K562 (cell line): Measurements from ENCODE around the gene RHBDD1. TPM values are rescaled to one million over a fixed set of nuclear protein-coding genes. Genes with fewer than 3 reads are reported as not detected.

Experiments
- ATAC-seq: fragments of 200-7000 bp; cut with Tn5 transposase; 3 replicates; pipeline ENCODE4 v1.9.1; 2020; ENCODE audit warnings: moderate library complexity
- BruUV-seq: library from RNA; stranded (reverse); fragments of 400-500 nt; replicated peaks from 2 replicates; lab custom pipeline; 2021; lab: Mats Ljungman, UMichigan
- CTCF ChIA-PET: fragments of 300-600 bp; formaldehyde crosslinking; extraction: SDS; loops from one replicate; lab custom pipeline; 2021; ENCODE audit warnings: low intra/inter-chr PET ratio; lab: Yijun Ruan, JAX
- POLR2A ChIA-PET: fragments of 300-600, 350-650 bp; sonication (Branson Sonifier 250); formaldehyde crosslinking; extraction: SDS; loops from one replicate; lab custom pipeline; 2021; ENCODE audit warnings: antibody characterized with exemption, inconsistent platforms; lab: Yijun Ruan, JAX
- DNase-seq, 4 experiments: peaks; one replicate each; pipeline versions ENCODE4 v3.0.0 to v3.0.0-alpha.2; 2011 to 2018; ENCODE audit warnings: low spot score in 3 of 4, mixed read lengths in 3 of 4; ENCODE audit errors: extremely low read depth in 1 of 4
- FAIRE-seq: peaks from 2 replicates; lab custom pipeline; 2011; peaks lifted over from hg19 to GRCh38; lab: Jason Lieb, UNC
- H2AFZ ChIP-seq: 2 replicates; pipeline ENCODE4 v1.6.0; 2011; ENCODE audit warnings: low read depth, low read length, control low read depth, inconsistent platforms
- H3K27ac ChIP-seq: fragments of 200-600 bp; 3 replicates; pipeline ENCODE4 v1.8.0; 2011; ENCODE audit warnings: low read depth, mild to moderate bottlenecking, control low read depth, inconsistent platforms, low read length, moderate library complexity, mixed read lengths; ENCODE audit errors: extremely low read depth
- H3K27me3 ChIP-seq, 2 experiments: fragments of 300-600 bp in 1 of 2; 2 replicates in 1 of 2; 3 replicates in 1 of 2; pipeline versions ENCODE4 v1.6.0 to v1.8.0; 2011; ENCODE audit warnings: inconsistent platforms in 2 of 2, low read length in 2 of 2, mild to moderate bottlenecking in 1 of 2, mixed read lengths in 1 of 2, moderate library complexity in 1 of 2; ENCODE audit not compliant: control insufficient read depth in 2 of 2, insufficient read depth in 2 of 2
- H3K36me3 ChIP-seq: fragments of 300-600 bp; 3 replicates; pipeline ENCODE4 v1.8.0; 2011; ENCODE audit warnings: mild to moderate bottlenecking, low read length, inconsistent platforms; ENCODE audit not compliant: control insufficient read depth, insufficient read depth
- H3K4me1 ChIP-seq, 2 experiments: fragments of 200-600 bp in 1 of 2; replicated peaks in 1 of 2; 2 replicates in 1 of 2; 3 replicates in 1 of 2; pipeline versions ENCODE4 v1.5.1 to v1.8.0; 2011; ENCODE audit warnings: inconsistent platforms in 2 of 2, low read length in 2 of 2, mild to moderate bottlenecking in 1 of 2, mixed read lengths in 1 of 2, moderate library complexity in 1 of 2; ENCODE audit not compliant: control insufficient read depth in 2 of 2, insufficient read depth in 2 of 2
- H3K4me2 ChIP-seq: 2 replicates; pipeline ENCODE4 v1.6.1; 2011; ENCODE audit warnings: low read length, control low read depth, inconsistent platforms, mixed read lengths; ENCODE audit not compliant: insufficient read depth
- H3K4me3 ChIP-seq: fragments of 200-600 bp; sonication (generic), shearing (Covaris generic); 2 replicates; pipeline ENCODE4 v1.5.1; 2016; ENCODE audit warnings: control low read depth, inconsistent platforms
- H3K79me2 ChIP-seq: fragments of 200-600 bp; 3 replicates; pipeline ENCODE4 v1.8.0; 2011; ENCODE audit warnings: low read length, inconsistent platforms; ENCODE audit not compliant: control insufficient read depth, insufficient read depth
- H3K9ac ChIP-seq, 2 experiments: 2 replicates each; pipeline versions ENCODE4 v1.6.0 to v1.6.1; 2011; ENCODE audit warnings: low read depth in 2 of 2, low read length in 2 of 2, control low read depth in 1 of 2, inconsistent platforms in 1 of 2, mild to moderate bottlenecking in 1 of 2, mixed read lengths in 1 of 2; ENCODE audit not compliant: insufficient read depth in 1 of 2
- H3K9me1 ChIP-seq: one replicate; pipeline ENCODE4 v1.6.0; 2011; ENCODE audit warnings: inconsistent platforms, mild to moderate bottlenecking, low read length, moderate library complexity; ENCODE audit not compliant: control insufficient read depth, insufficient read depth
- H3K9me3 ChIP-seq: replicated peaks from 2 replicates; pipeline ENCODE4 v1.5.1; 2011; ENCODE audit warnings: low read depth, low read length, inconsistent platforms; ENCODE audit not compliant: control insufficient read depth, insufficient read depth
- H4K20me1 ChIP-seq: replicated peaks from 2 replicates; pipeline ENCODE4 v1.6.1; 2011; ENCODE audit warnings: low read length, inconsistent platforms, mixed read lengths; ENCODE audit not compliant: control insufficient read depth, insufficient read depth
- CBX1 ChIP-seq: sonication (generic); IDR thresholded peaks from 2 replicates; pipeline ENCODE4 v1.6.1; 2016; ENCODE audit warnings: antibody characterized with exemption, low read depth, mild to moderate bottlenecking
- CSDE1 ChIP-seq, 2 experiments: fragments of 450-650 bp; IDR thresholded peaks; 2 replicates each; pipeline ENCODE4 v1.6.1; 2016; ENCODE audit warnings: mild to moderate bottlenecking in 1 of 2
- HCFC1 ChIP-seq: IDR thresholded peaks from 2 replicates; pipeline ENCODE4 v1.6.1; 2012; ENCODE audit warnings: low read depth, low read length, improper control_type of control experiment
- HDAC6 ChIP-seq: IDR thresholded peaks from 2 replicates; pipeline ENCODE4 v1.6.1; 2012; ENCODE audit warnings: low read depth, mild to moderate bottlenecking, control low read depth, inconsistent platforms, low read length, moderate library complexity
- MAFK ChIP-seq: IDR thresholded peaks from 2 replicates; pipeline ENCODE4 v1.6.1; 2011; ENCODE audit warnings: low read length, improper control_type of control experiment
- RBM22 ChIP-seq: fragments of 200-400 bp; formaldehyde crosslinking; IDR thresholded peaks from 2 replicates; pipeline ENCODE4 v1.6.1; 2018; ENCODE audit warnings: low read length, low read depth; ENCODE audit not compliant: poor library complexity, severe bottlenecking
- RFX5 ChIP-seq: IDR thresholded peaks from 2 replicates; pipeline ENCODE4 v1.6.1; 2011; ENCODE audit warnings: low read depth, mild to moderate bottlenecking, improper control_type of control experiment, low read length
- SREBF1 ChIP-seq: fragments of 150-350 bp; IDR thresholded peaks from 2 replicates; pipeline ENCODE4 v1.6.1; 2014; ENCODE audit warnings: antibody characterized with exemption, low read depth, low read length, borderline replicate concordance
- TAF9B ChIP-seq: fragments of 450-650 bp; IDR thresholded peaks from 2 replicates; pipeline ENCODE4 v1.6.1; 2018; ENCODE audit warnings: mild to moderate bottlenecking; ENCODE audit not compliant: partially characterized antibody
- ZFP36 ChIP-seq: fragments of 150-350 bp; IDR thresholded peaks from 2 replicates; pipeline ENCODE4 v1.6.1; 2018; ENCODE audit warnings: low read length, low read depth; ENCODE audit not compliant: partially characterized antibody
- WGBS: fragments of 100-300 bp; shearing (Covaris generic); methylation state at CpG from one replicate; pipeline ENCODE4 v1.1.6; 2016; ENCODE audit warnings: low coverage, mixed read lengths; ENCODE audit not compliant: insufficient coverage; ENCODE audit errors: missing lambda C conversion rate; 5-methylcytosine and 5-hydroxymethylcytosine counted together
- in situ Hi-C: fragments of 300-500 bp; cut with MboI; formaldehyde crosslinking; loops from 4 replicates; pipeline ENCODE4 v1.15.0; 2018; ENCODE audit warnings: inconsistent platforms, mixed read lengths
- intact Hi-C: fragments of 100-400 bp; cut with micrococcal nuclease; formaldehyde crosslinking; loops from 2 replicates; pipeline ENCODE4 v1.14.2; 2022
- polyA plus RNA-seq, 8 experiments: library from polyadenylated mRNA; depleted of rRNA in 4 of 8; stranded (reverse) in 5 of 8; unstranded in 3 of 8; fragments of >200 nt; fragmentation: Nextera tagmentation in 2 of 8; fragmentation: Illumina TruSeq in 1 of 8; extraction: Ambion mirVana in 2 of 8; extraction: Trizol in 1 of 8; gene quantifications; 2 replicates each; pipeline versions ENCODE4 v1.2.1 to v1.2.3, GENCODE V29; 2011 to 2014; ENCODE audit warnings: inconsistent platforms in 1 of 8, missing spikeins in 1 of 8
- total RNA-seq, 7 experiments: library from RNA; depleted of rRNA in 6 of 7; stranded (reverse); fragments of >200 nt in 6 of 7; fragmentation: Illumina TruSeq in 2 of 7; extraction: Trizol in 2 of 7; gene quantifications; 2 replicates each; pipeline versions ENCODE4 v1.2.1 to v1.2.3, GENCODE V29; 2011 to 2021; ENCODE audit warnings: low replicate concordance in 1 of 7
- TF ChIP-seq, protein P1 (sequence below): fragments of 450-650 bp; IDR thresholded peaks from 2 replicates; pipeline ENCODE4 v1.6.1; 2018; ENCODE audit warnings: mild to moderate bottlenecking, low read depth; ENCODE audit not compliant: partially characterized antibody
- TF ChIP-seq, protein P2 (sequence below): sonication (generic); formaldehyde crosslinking; IDR thresholded peaks from 2 replicates; pipeline ENCODE4 v1.9.0; 2022; ENCODE audit warnings: mild to moderate bottlenecking, missing genetic modification reagents
- TF ChIP-seq, protein P3 (sequence below): fragments of 450-650 bp; IDR thresholded peaks from 2 replicates; pipeline ENCODE4 v1.6.1; 2016; ENCODE audit warnings: borderline replicate concordance

RHBDD1 gene
- total and polyA plus RNA-seq, 9 of the 15 experiments (the other 6 are each of a cell fraction or from before 2014, with no cell fraction given) = 4.8 to 34.8 (median 15.6) TPM

DNA sequence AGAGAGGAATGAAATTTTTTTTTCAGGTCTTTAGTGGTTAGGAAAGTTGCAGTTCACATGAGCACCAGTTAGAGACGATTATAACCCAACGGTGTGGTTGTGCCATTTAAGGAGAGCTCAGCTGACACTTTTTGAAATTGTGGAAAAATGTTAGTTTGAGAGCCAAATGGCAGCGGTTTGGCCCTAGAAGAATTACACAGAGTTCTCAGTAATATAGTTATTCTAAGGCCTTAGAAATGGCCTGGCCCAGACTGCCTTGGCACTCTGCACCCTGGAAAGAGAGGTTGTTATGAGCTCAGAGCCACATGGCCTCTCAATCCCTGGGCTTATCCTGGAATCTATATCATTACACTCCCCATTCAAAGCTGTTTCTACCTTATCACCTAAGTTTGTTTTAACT is 117.4 kb downstream of the RHBDD1 start:
- POLR2A ChIA-PET = interaction anchor here (0.5 to 0.7 kb wide), 2 partner anchors 50 to 426 kb away, joined by 3 read pairs; no protein-coding TSS in a partner anchor
- ATAC-seq (no peak), DNase-seq (no peak), FAIRE-seq (no peak)
- no peaks in the 10 kb centered on the region for H3K9me1 ChIP-seq
- no peak overlapping the region for H3K27ac ChIP-seq
- in situ Hi-C loops (no loop called here), intact Hi-C loops (no loop called here)
- BruUV-seq = no TSS peak
- H2AFZ ChIP-seq = no peak overlapping the region
- H3K27me3 ChIP-seq = no peaks in the 10 kb centered on the region
- 90% methylated on average over 3 of the region's 3 CpGs for WGBS
- CTCF ChIA-PET = no interaction called here
- H3K9ac ChIP-seq = no peak overlapping the region
- TF ChIP-seq CBX1 (no peak), TAF9B (no peak), ZFP36 (no peak), MAFK (no peak), HDAC6 (no peak), RBM22 (no peak), CSDE1 (IDR thresholded peaks at IDR 0.05) (no peak), SREBF1 (no peak), RFX5 (no peak), HCFC1 (no peak)
- TF ChIP-seq, protein P1, sequence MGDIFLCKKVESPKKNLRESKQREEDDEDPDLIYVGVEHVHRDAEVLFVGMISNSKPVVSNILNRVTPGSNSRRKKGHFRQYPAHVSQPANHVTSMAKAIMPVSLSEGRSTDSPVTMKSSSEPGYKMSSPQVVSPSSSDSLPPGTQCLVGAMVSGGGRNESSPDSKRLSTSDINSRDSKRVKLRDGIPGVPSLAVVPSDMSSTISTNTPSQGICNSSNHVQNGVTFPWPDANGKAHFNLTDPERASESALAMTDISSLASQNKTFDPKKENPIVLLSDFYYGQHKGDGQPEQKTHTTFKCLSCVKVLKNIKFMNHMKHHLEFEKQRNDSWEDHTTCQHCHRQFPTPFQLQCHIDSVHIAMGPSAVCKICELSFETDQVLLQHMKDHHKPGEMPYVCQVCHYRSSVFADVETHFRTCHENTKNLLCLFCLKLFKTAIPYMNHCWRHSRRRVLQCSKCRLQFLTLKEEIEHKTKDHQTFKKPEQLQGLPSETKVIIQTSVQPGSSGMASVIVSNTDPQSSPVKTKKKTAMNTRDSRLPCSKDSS = no peak
- TF ChIP-seq, protein P2, sequence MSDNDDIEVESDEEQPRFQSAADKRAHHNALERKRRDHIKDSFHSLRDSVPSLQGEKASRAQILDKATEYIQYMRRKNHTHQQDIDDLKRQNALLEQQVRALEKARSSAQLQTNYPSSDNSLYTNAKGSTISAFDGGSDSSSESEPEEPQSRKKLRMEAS (CRISPR knock-in tag) = no peak
- TF ChIP-seq, protein P3, sequence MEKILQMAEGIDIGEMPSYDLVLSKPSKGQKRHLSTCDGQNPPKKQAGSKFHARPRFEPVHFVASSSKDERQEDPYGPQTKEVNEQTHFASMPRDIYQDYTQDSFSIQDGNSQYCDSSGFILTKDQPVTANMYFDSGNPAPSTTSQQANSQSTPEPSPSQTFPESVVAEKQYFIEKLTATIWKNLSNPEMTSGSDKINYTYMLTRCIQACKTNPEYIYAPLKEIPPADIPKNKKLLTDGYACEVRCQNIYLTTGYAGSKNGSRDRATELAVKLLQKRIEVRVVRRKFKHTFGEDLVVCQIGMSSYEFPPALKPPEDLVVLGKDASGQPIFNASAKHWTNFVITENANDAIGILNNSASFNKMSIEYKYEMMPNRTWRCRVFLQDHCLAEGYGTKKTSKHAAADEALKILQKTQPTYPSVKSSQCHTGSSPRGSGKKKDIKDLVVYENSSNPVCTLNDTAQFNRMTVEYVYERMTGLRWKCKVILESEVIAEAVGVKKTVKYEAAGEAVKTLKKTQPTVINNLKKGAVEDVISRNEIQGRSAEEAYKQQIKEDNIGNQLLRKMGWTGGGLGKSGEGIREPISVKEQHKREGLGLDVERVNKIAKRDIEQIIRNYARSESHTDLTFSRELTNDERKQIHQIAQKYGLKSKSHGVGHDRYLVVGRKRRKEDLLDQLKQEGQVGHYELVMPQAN = no peak
- H3K4me3 ChIP-seq = no peak overlapping the region
- no peaks in the 10 kb centered on the region for H3K36me3 ChIP-seq
- 0 out of 2 replicates have a peak, but pooled peaks cover 2% of the 10 kb centered on the region for H3K9me3 ChIP-seq
- no peaks in the 10 kb centered on the region for H4K20me1 ChIP-seq
- no peaks in the 10 kb centered on the region for H3K79me2 ChIP-seq
- H3K4me1 ChIP-seq = no peaks in the 10 kb centered on the region; a peak in 2 of 5 replicates
- H3K4me2 ChIP-seq = no peak overlapping the region
